Measurements from ENCODE around the gene MIEF1.

MIEF1 gene

DNA sequence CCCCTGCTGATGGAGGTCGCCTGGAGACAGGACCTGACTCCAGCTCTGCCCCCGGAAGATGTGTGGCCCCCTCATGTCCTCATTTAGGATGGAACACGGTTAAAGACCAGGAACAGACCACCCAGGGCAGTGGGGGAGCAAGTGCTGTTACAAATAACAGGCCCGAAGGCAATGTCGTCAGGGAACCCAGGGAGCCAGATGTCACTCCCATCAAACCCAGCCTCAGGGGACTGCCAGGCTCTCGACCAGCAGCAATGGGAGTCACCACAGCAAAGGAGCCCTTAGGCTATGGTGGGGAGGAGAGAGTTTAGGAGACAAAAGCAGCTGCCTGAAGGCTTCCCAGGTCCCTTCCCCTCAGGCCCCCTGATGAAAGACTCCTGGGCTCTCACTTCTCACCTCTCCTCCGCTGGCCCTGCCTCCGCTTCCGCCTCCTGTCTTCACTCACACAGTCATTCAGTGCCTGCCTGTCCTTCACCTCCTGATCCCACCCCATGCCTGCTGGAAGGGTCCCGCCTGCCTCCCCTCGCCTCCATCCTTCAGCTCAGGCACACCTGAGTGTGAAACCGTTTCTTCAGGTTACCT is 26.1 kb downstream of the MIEF1 start:
- H3K9me3 ChIP-seq (ENCODE audit: low read length): no peaks in the 10 kb centered on the region
- H3K36me3 ChIP-seq (ENCODE audit: insufficient read depth, low read length): peaks cover 58% of the 10 kb centered on the region
- no peaks in the 10 kb centered on the region for H4K20me1 ChIP-seq (ENCODE audit: insufficient read depth, low read length)
- peak overlapping the region; percentile 58 for H3K4me3 ChIP-seq (ENCODE audit: low read depth, low read length, poor library complexity, severe bottlenecking)
- H3K27me3 ChIP-seq (ENCODE audit: insufficient read depth, low read length): no peaks in the 10 kb centered on the region
- peak overlapping the region; percentile 68 for H3K9ac ChIP-seq (ENCODE audit: low read length)
- H3F3A ChIP-seq (ENCODE audit: insufficient read depth, low read length): peaks cover 28% of the 10 kb centered on the region
- H2AFZ ChIP-seq (ENCODE audit: low read length): no peak overlapping the region
- H3K27ac ChIP-seq (ENCODE audit: low read depth, low read length, poor library complexity, severe bottlenecking): peak overlapping the region; percentile 98
- no peak for TF ChIP-seq EZH2 (IDR thresholded peaks at IDR 0.05; ENCODE audit: borderline replicate concordance, low read length)
- TF ChIP-seq, protein P1, sequence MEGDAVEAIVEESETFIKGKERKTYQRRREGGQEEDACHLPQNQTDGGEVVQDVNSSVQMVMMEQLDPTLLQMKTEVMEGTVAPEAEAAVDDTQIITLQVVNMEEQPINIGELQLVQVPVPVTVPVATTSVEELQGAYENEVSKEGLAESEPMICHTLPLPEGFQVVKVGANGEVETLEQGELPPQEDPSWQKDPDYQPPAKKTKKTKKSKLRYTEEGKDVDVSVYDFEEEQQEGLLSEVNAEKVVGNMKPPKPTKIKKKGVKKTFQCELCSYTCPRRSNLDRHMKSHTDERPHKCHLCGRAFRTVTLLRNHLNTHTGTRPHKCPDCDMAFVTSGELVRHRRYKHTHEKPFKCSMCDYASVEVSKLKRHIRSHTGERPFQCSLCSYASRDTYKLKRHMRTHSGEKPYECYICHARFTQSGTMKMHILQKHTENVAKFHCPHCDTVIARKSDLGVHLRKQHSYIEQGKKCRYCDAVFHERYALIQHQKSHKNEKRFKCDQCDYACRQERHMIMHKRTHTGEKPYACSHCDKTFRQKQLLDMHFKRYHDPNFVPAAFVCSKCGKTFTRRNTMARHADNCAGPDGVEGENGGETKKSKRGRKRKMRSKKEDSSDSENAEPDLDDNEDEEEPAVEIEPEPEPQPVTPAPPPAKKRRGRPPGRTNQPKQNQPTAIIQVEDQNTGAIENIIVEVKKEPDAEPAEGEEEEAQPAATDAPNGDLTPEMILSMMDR (IDR thresholded peaks at IDR 0.05; ENCODE audit: low read length): no peak
- H3K79me2 ChIP-seq (ENCODE audit: insufficient read depth, low read length): peaks cover 14% of the 10 kb centered on the region
- H3K9me2 ChIP-seq (ENCODE audit: low read depth, low read length): no peaks in the 10 kb centered on the region
- peaks cover 70% of the 10 kb centered on the region for H3K4me1 ChIP-seq (ENCODE audit: insufficient read depth, low read length, severe bottlenecking)
- peak overlapping the region; percentile 77 for H3K4me2 ChIP-seq (ENCODE audit: low read length)

DNA sequence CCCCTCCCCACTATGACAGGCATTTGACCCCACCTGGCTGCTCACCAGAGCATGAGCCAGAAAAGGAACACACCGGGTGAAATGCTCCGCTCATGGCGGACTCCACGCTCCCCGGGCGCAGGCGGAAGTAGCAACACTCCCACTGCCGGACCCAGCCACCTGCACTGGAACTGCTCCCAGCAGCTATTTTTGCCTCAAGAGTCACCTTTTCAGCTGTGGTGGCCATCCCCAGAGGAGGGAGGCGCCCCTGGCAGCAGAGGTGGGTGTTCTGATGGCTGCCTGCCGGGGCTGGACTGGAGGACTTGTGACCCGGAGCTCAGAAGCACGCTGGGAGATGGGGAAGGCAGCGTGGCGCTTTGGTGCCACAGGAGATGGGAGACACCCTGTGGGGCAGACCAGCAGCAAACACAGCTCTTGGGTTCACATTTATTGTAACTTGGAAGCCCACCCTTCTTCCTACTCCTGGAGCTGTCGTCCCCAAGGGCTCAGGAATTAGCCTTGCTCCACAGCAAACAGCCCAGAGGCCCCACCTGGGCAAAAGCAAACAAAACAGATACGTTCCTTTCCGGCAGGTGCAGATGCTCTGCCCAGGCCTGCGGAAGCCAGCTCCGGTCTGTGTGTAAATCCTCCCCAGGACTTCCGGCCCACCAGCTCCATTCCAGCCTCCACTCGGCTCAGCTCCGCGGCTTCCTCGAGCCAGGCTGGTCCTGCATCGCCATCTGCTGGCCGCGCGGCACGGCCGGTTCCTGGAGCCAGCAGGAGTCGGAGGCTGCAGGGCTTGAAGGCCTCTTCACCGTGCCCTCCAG is 26.8 kb downstream of the MIEF1 start:
- Histone ChIP-seq H3K4me3 (ENCODE audit: low read depth, low read length, poor library complexity, severe bottlenecking) (peak overlapping the region; percentile 58), H3K9me2 (ENCODE audit: low read depth, low read length) (no peaks in the 10 kb centered on the region), H3K4me1 (ENCODE audit: insufficient read depth, low read length, severe bottlenecking) (peaks cover 72% of the 10 kb centered on the region), H2AFZ (ENCODE audit: low read length) (no peak overlapping the region), H3F3A (ENCODE audit: insufficient read depth, low read length) (peaks cover 25% of the 10 kb centered on the region), H3K9me3 (ENCODE audit: low read length) (no peaks in the 10 kb centered on the region), H3K9ac (ENCODE audit: low read length) (peak overlapping the region; percentile 68), H3K4me2 (ENCODE audit: low read length) (peak overlapping the region; percentile 77), H3K27ac (ENCODE audit: low read depth, low read length, poor library complexity, severe bottlenecking) (peak overlapping the region; percentile 98), H3K27me3 (ENCODE audit: insufficient read depth, low read length) (no peaks in the 10 kb centered on the region), H3K36me3 (ENCODE audit: insufficient read depth, low read length) (peaks cover 54% of the 10 kb centered on the region), H4K20me1 (ENCODE audit: insufficient read depth, low read length) (no peaks in the 10 kb centered on the region), H3K79me2 (ENCODE audit: insufficient read depth, low read length) (peaks cover 14% of the 10 kb centered on the region)
- TF ChIP-seq, protein P1 (IDR thresholded peaks at IDR 0.05; ENCODE audit: low read length): peak; percentile 98
- no peak for TF ChIP-seq EZH2 (IDR thresholded peaks at IDR 0.05; ENCODE audit: borderline replicate concordance, low read length)

DNA sequence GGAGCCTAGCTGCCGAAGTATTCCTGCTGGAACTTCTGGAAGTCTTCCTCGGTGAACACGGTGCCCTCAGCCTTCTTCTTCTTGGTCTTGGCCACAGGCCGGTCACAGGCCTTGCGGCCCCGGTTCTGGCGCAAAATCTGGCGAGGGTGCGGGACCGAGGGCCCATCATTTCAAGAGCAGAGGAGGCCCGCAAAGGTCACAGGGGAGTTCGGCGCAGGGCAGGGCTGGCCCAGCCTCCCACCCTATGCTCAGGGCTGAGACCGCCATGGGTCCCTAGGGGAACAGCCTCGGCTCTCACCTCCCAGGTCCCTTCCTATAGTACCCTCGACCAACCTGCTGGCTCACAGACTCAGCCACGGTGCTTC is 27.4 kb downstream of the MIEF1 start:
- Histone ChIP-seq H3K9me2 (ENCODE audit: low read depth, low read length) (no peaks in the 10 kb centered on the region), H3K4me2 (ENCODE audit: low read length) (peak overlapping the region; percentile 77), H3K4me3 (ENCODE audit: low read depth, low read length, poor library complexity, severe bottlenecking) (peak overlapping the region; percentile 49), H3K9me3 (ENCODE audit: low read length) (no peaks in the 10 kb centered on the region), H3K79me2 (ENCODE audit: insufficient read depth, low read length) (peaks cover 14% of the 10 kb centered on the region), H3K36me3 (ENCODE audit: insufficient read depth, low read length) (peaks cover 48% of the 10 kb centered on the region), H4K20me1 (ENCODE audit: insufficient read depth, low read length) (no peaks in the 10 kb centered on the region), H3K9ac (ENCODE audit: low read length) (peak overlapping the region; percentile 52), H3K4me1 (ENCODE audit: insufficient read depth, low read length, severe bottlenecking) (peaks cover 78% of the 10 kb centered on the region), H3K27me3 (ENCODE audit: insufficient read depth, low read length) (no peaks in the 10 kb centered on the region), H2AFZ (ENCODE audit: low read length) (no peak overlapping the region), H3F3A (ENCODE audit: insufficient read depth, low read length) (peaks cover 21% of the 10 kb centered on the region), H3K27ac (ENCODE audit: low read depth, low read length, poor library complexity, severe bottlenecking) (peak overlapping the region; percentile 98)
- TF ChIP-seq, protein P1 (IDR thresholded peaks at IDR 0.05; ENCODE audit: low read length): no peak; the same call in 1 of the 2 replicates
- TF ChIP-seq EZH2 (IDR thresholded peaks at IDR 0.05; ENCODE audit: borderline replicate concordance, low read length): no peak

Data from OCI-LY1 (cell line).